PC-9 (cell line): ENCODE results near the gene SALL2. TPM values are rescaled to one million over a fixed set of nuclear protein-coding genes. Genes with fewer than 3 reads are reported as not detected.

Source experiments
- Bru-seq: library from RNA; stranded (reverse); fragments of 400-500 nt; gene quantifications from one replicate; lab custom pipeline; 2021; lab: Mats Ljungman, UMichigan
- BruChase-seq, 2 experiments: library from RNA; stranded (reverse); fragments of 400-500 nt; gene quantifications; one replicate each; lab custom pipeline; 2021; lab: Mats Ljungman, UMichigan
- BruUV-seq: library from RNA; stranded (reverse); fragments of 400-500 nt; replicated peaks from 2 replicates; lab custom pipeline; 2021; lab: Mats Ljungman, UMichigan
- CTCF ChIA-PET: fragments of 300-600 bp; sonication (Branson Sonifier 250); formaldehyde crosslinking; loops from one replicate; lab custom pipeline; 2022; ENCODE audit warnings: antibody characterized with exemption; lab: Charles Lee
- POLR2A ChIA-PET: fragments of 300-600 bp; sonication (Branson Sonifier 250); formaldehyde crosslinking; loops from one replicate; lab custom pipeline; 2022; ENCODE audit warnings: antibody characterized with exemption; ENCODE audit not compliant: unreplicated experiment; lab: Charles Lee
- DNase-seq, 2 experiments: peaks; one replicate each; pipeline versions ENCODE4 v3.0.0 to v3.0.0-alpha.2; 2015 to 2022; ENCODE audit warnings: mixed read lengths in 1 of 2
- H2AFZ ChIP-seq: fragments of 200-600 bp; sonication (generic); 2 replicates; pipeline ENCODE4 v1.8.1; 2017; ENCODE audit warnings: antibody characterized with exemption
- H3F3A ChIP-seq: fragments of 200-600 bp; sonication (generic); 2 replicates; pipeline ENCODE4 v1.8.1; 2017; ENCODE audit warnings: antibody characterized with exemption, mild to moderate bottlenecking, low read depth; ENCODE audit not compliant: insufficient read depth
- H3K27ac ChIP-seq: fragments of 200-600 bp; sonication (generic); 2 replicates; pipeline ENCODE4 v1.6.1; 2016; ENCODE audit warnings: mixed run types
- H3K27me3 ChIP-seq: fragments of 200-600 bp; sonication (generic); 2 replicates; pipeline ENCODE4 v1.6.1; 2016; ENCODE audit warnings: low read depth, mixed run types; ENCODE audit not compliant: insufficient read depth
- H3K36me3 ChIP-seq: fragments of 200-600 bp; sonication (generic); 2 replicates; pipeline ENCODE4 v1.6.1; 2016; ENCODE audit warnings: low read depth, mixed run types
- H3K4me1 ChIP-seq: fragments of 200-600 bp; sonication (generic); replicated peaks from 2 replicates; pipeline ENCODE4 v1.6.1; 2016; ENCODE audit warnings: mixed run types; ENCODE audit not compliant: insufficient read depth
- H3K4me2 ChIP-seq: fragments of 200-600 bp; sonication (generic); 2 replicates; pipeline ENCODE4 v1.6.1; 2017; ENCODE audit warnings: mixed run types
- H3K4me3 ChIP-seq: fragments of 200-600 bp; sonication (generic); 2 replicates; pipeline ENCODE4 v1.6.1; 2016; ENCODE audit warnings: mixed run types
- H3K79me2 ChIP-seq: fragments of 200-600 bp; sonication (generic); 2 replicates; pipeline ENCODE4 v1.6.1; 2017; ENCODE audit warnings: low read depth, mixed run types
- H3K9me2 ChIP-seq: fragments of 200-600 bp; sonication (generic); 2 replicates; pipeline ENCODE4 v1.8.1; 2017; ENCODE audit warnings: mild to moderate bottlenecking; ENCODE audit not compliant: insufficient read depth
- H3K9me3 ChIP-seq: fragments of 200-600 bp; sonication (generic); 2 replicates; pipeline ENCODE4 v1.8.1; 2016; ENCODE audit warnings: low read depth; ENCODE audit not compliant: insufficient read depth
- H4K20me1 ChIP-seq: fragments of 200-600 bp; sonication (generic); 2 replicates; pipeline ENCODE4 v1.8.1; 2017; ENCODE audit not compliant: insufficient read depth
- CTCF ChIP-seq: fragments of 200-600 bp; sonication (generic); conservative IDR thresholded peaks from 2 replicates; pipeline ENCODE4 v1.6.1; 2017; ENCODE audit warnings: mixed run types, antibody characterized with exemption, mild to moderate bottlenecking, moderate library complexity
- EZH2 ChIP-seq: fragments of 200-600 bp; sonication (generic); IDR thresholded peaks from 2 replicates; pipeline ENCODE4 v1.8.0; 2017; ENCODE audit warnings: antibody characterized with exemption, low read depth
- intact Hi-C: fragments of 100-400 bp; cut with micrococcal nuclease; formaldehyde crosslinking; loops from one replicate; pipeline ENCODE4 v1.10.0; 2022; ENCODE audit not compliant: unreplicated experiment
- long read RNA-seq: library from polyadenylated mRNA; stranded (forward); transcript quantifications from one replicate; pipeline ENCODE4 v2.0.0, GENCODE V29; 2022
- total RNA-seq: library from RNA; stranded (reverse); gene quantifications from 2 replicates; pipeline ENCODE4 v1.2.3, GENCODE V29; 2021

The SALL2 gene
- 10.3 and 10.9 TPM in 2 replicates for total RNA-seq
- Bru-seq, nascent RNA: percentile 30 among the genes with signal in this experiment
- percentile 49 among the genes with signal in this experiment for BruChase-seq, experiment 1, labeled RNA remaining after a 2-hour chase
- percentile 46 among the genes with signal in this experiment for BruChase-seq, experiment 2, labeled RNA remaining after a 6-hour chase
- long read RNA-seq, partial matches to known transcripts: 0 of 14 reads
- long read RNA-seq, other reads (novel, unspliced or antisense): 14 of 14 reads

- Histone ChIP-seq H3K4me1 (peaks cover 21% of the 10 kb centered on the region), H3K9me2 (no peaks in the 10 kb centered on the region), H4K20me1 (no peaks in the 10 kb centered on the region), H2AFZ (peak within 1 kb of the TSS; percentile 75), H3K27me3 (no peaks in the 10 kb centered on the region), H3F3A (peaks cover 14% of the 10 kb centered on the region; the same call in 1 of the 2 replicates), H3K9me3 (no peaks in the 10 kb centered on the region), H3K4me3 (peak within 1 kb of the TSS; percentile 57; the same call in 1 of the 2 replicates), H3K36me3 (no peaks in the 10 kb centered on the region), H3K27ac (no peak within 1 kb of the TSS), H3K4me2 (peak within 1 kb of the TSS; percentile 72), H3K79me2 (no peaks in the 10 kb centered on the region)
- BruUV-seq: no TSS peak
- intact Hi-C loops: no loop called here
- CTCF ChIA-PET: interaction anchor here (0.5 to 0.7 kb wide), 2 partner anchors 49 to 832 kb away, joined by 3 to 6 read pairs; partner anchors contain the start of genes RAB2B and TOX4
- peak; percentile 35 to 61 for DNase-seq
- POLR2A ChIA-PET: interaction anchor here (0.6 to 0.9 kb wide), 8 partner anchors 9 to 1240 kb away, joined by 3 to 11 read pairs (median 4); partner anchors contain the start of gene METTL3
- no peak for TF ChIP-seq EZH2
- TF ChIP-seq CTCF: no peak
Observed at GRCh38 chr14:21525962-21526671, at the start of gene SALL2. SALL2 (minus strand) TSS chr14:21526346; CDS start chr14:21526127, 219 bp downstream.

GRCh38 chr14:21575661-21576060 lies 49.5 kb upstream of the SALL2 start:
- no peaks in the 10 kb centered on the region for H3F3A ChIP-seq
- ChIA-PET POLR2A (no interaction called here), CTCF (no interaction called here)
- intact Hi-C loops: no loop called here
- no TSS peak for BruUV-seq
- TF ChIP-seq CTCF (no peak), EZH2 (no peak)
- H3K4me2 ChIP-seq: no peak overlapping the region
- no peaks in the 10 kb centered on the region for H3K9me2 ChIP-seq
- H3K79me2 ChIP-seq: no peaks in the 10 kb centered on the region
- no peaks in the 10 kb centered on the region for H3K4me1 ChIP-seq
- H3K27me3 ChIP-seq: no peaks in the 10 kb centered on the region; the same call in none of the 2 replicates
- no peaks in the 10 kb centered on the region for H3K36me3 ChIP-seq
- no peaks in the 10 kb centered on the region for H4K20me1 ChIP-seq
- no peak overlapping the region for H3K27ac ChIP-seq
- no peak for DNase-seq
- no peak overlapping the region for H3K4me3 ChIP-seq
- no peak overlapping the region for H2AFZ ChIP-seq
- no peaks in the 10 kb centered on the region for H3K9me3 ChIP-seq

- ChIA-PET CTCF (no interaction called here), POLR2A (no interaction called here)
- intact Hi-C loops: no loop called here
- Histone ChIP-seq H3K9me3 (no peaks in the 10 kb centered on the region), H3K9me2 (no peaks in the 10 kb centered on the region), H4K20me1 (no peaks in the 10 kb centered on the region), H3K27me3 (no peaks in the 10 kb centered on the region; the same call in none of the 2 replicates), H3K4me1 (no peaks in the 10 kb centered on the region), H3F3A (no peaks in the 10 kb centered on the region), H3K4me2 (no peak overlapping the region), H3K4me3 (no peak overlapping the region), H3K27ac (no peak overlapping the region), H2AFZ (no peak overlapping the region), H3K36me3 (no peaks in the 10 kb centered on the region), H3K79me2 (no peaks in the 10 kb centered on the region)
- no peak for TF ChIP-seq EZH2
- TF ChIP-seq CTCF: no peak
- DNase-seq: no peak
- BruUV-seq: no TSS peak
Observed at GRCh38 chr14:21572604-21573003, 46.5 kb upstream of the SALL2 start.
